ENCODE measurements around the gene EPHB1.

GRCh38 chr3:134899786-134900185 is 104.7 kb downstream of the EPHB1 start:
- TF ChIP-seq POLR2A (IDR thresholded peaks at IDR 0.05; ENCODE audit: borderline replicate concordance, extremely low read depth, insufficient read depth, insufficient read length) (no peak), EGR1 (IDR thresholded peaks at IDR 0.05; ENCODE audit: low read depth) (no peak), YY1 (IDR thresholded peaks at IDR 0.05; ENCODE audit: extremely low read depth, insufficient replicate concordance, low read depth, low read length) (no peak), CEBPB (IDR thresholded peaks at IDR 0.05; ENCODE audit: low read depth) (no peak), EZH2 (IDR thresholded peaks at IDR 0.05) (no peak)
- TF ChIP-seq, protein P1, sequence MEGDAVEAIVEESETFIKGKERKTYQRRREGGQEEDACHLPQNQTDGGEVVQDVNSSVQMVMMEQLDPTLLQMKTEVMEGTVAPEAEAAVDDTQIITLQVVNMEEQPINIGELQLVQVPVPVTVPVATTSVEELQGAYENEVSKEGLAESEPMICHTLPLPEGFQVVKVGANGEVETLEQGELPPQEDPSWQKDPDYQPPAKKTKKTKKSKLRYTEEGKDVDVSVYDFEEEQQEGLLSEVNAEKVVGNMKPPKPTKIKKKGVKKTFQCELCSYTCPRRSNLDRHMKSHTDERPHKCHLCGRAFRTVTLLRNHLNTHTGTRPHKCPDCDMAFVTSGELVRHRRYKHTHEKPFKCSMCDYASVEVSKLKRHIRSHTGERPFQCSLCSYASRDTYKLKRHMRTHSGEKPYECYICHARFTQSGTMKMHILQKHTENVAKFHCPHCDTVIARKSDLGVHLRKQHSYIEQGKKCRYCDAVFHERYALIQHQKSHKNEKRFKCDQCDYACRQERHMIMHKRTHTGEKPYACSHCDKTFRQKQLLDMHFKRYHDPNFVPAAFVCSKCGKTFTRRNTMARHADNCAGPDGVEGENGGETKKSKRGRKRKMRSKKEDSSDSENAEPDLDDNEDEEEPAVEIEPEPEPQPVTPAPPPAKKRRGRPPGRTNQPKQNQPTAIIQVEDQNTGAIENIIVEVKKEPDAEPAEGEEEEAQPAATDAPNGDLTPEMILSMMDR (IDR thresholded peaks at IDR 0.05 in 2 of 3, conservative IDR thresholded peaks at IDR 0.05 in 1 of 3; ENCODE audit: borderline replicate concordance in 1 of 3, insufficient read depth in 1 of 3, low read depth in 2 of 3, low read length in 2 of 3): no peak

All from HCT116 (cell line).